ENCODE data around the gene HPS4. TPM values are rescaled to one million over a fixed set of nuclear protein-coding genes. Genes with fewer than 3 reads are reported as not detected.

Gene HPS4
- total RNA-seq, 2 donors from 2014 or later, result 41.7 to 57.6 TPM

GRCh38 chr22:26437694-26438392 is 45.7 kb downstream of the HPS4 start:
- Histone ChIP-seq H3K4me1 (ENCODE audit: control insufficient read depth, insufficient read depth, low read length) (no peaks in the 10 kb centered on the region), H3K27me3 (ENCODE audit: control insufficient read depth, insufficient read depth, low read length, poor library complexity, severe bottlenecking) (no peaks in the 10 kb centered on the region), H3K4me3 (ENCODE audit: low read length) (no peak overlapping the region), H3K36me3 (ENCODE audit: control insufficient read depth, insufficient read depth, low read length) (peaks cover 5% of the 10 kb centered on the region), H3K27ac (ENCODE audit: low read depth, low read length) (no peak overlapping the region), H3K9me3 (ENCODE audit: control insufficient read depth, low read length) (no peaks in the 10 kb centered on the region), H3K9ac (ENCODE audit: extremely low read depth, low read length, poor library complexity, severe bottlenecking) (no peak overlapping the region)
- Mint-ChIP-seq H3K4me3 (no peak overlapping the region), H3K27me3 (ENCODE audit: insufficient read depth) (no peaks in the 10 kb centered on the region), H3K36me3 (ENCODE audit: low read depth) (peaks cover 11% of the 10 kb centered on the region), H3K9me3 (no peaks in the 10 kb centered on the region), H3K27ac (peak overlapping the region; percentile 0), H3K4me1 (peaks cover 17% of the 10 kb centered on the region)
- 89 to 94% methylated on average over 10 to 14 of the region's 14 CpGs for WGBS, 2 experiments (ENCODE audit: insufficient coverage in 1 of 2, insufficient read length in 1 of 2)
- DNase-seq, result no peak
- peak; percentile 55 for TF ChIP-seq CTCF (conservative IDR thresholded peaks at IDR 0.05)

GRCh38 chr22:26436903-26437515 is 46.6 kb downstream of the HPS4 start:
- H3K27me3 Mint-ChIP-seq (ENCODE audit: insufficient read depth), result no peaks in the 10 kb centered on the region
- no peak overlapping the region for H3K27ac Mint-ChIP-seq
- WGBS, 2 experiments (ENCODE audit: insufficient coverage in 1 of 2, insufficient read length in 1 of 2), result 86 to 95% methylated on average over 6 to 11 of the region's 11 CpGs

More at GRCh38 chr22:26436903-26437515, 46.6 kb downstream of the HPS4 start:
- Histone ChIP-seq H3K36me3 (ENCODE audit: control insufficient read depth, insufficient read depth, low read length) (peaks cover 5% of the 10 kb centered on the region), H3K27me3 (ENCODE audit: control insufficient read depth, insufficient read depth, low read length, poor library complexity, severe bottlenecking) (no peaks in the 10 kb centered on the region), H3K4me1 (ENCODE audit: control insufficient read depth, insufficient read depth, low read length) (no peaks in the 10 kb centered on the region), H3K9me3 (ENCODE audit: control insufficient read depth, low read length) (no peaks in the 10 kb centered on the region), H3K27ac (ENCODE audit: low read depth, low read length) (no peak overlapping the region), H3K4me3 (ENCODE audit: low read length) (no peak overlapping the region), H3K9ac (ENCODE audit: extremely low read depth, low read length, poor library complexity, severe bottlenecking) (no peak overlapping the region)
- DNase-seq, result no peak
- Mint-ChIP-seq H3K9me3 (no peaks in the 10 kb centered on the region), H3K4me3 (no peak overlapping the region), H3K4me1 (peaks cover 18% of the 10 kb centered on the region), H3K36me3 (ENCODE audit: low read depth) (peaks cover 11% of the 10 kb centered on the region)
- no peak for TF ChIP-seq CTCF (conservative IDR thresholded peaks at IDR 0.05)
